GM19395 (cell line): ENCODE data around the gene VEGFA.

Source experiments
- ATAC-seq: cut with Tn5 transposase; IDR thresholded peaks from one replicate; pipeline ENCODE4 v1.9.1; 2021; ENCODE audit warnings: mild to moderate bottlenecking, moderate library complexity; ENCODE audit not compliant: unreplicated experiment

The VEGFA gene

DNA sequence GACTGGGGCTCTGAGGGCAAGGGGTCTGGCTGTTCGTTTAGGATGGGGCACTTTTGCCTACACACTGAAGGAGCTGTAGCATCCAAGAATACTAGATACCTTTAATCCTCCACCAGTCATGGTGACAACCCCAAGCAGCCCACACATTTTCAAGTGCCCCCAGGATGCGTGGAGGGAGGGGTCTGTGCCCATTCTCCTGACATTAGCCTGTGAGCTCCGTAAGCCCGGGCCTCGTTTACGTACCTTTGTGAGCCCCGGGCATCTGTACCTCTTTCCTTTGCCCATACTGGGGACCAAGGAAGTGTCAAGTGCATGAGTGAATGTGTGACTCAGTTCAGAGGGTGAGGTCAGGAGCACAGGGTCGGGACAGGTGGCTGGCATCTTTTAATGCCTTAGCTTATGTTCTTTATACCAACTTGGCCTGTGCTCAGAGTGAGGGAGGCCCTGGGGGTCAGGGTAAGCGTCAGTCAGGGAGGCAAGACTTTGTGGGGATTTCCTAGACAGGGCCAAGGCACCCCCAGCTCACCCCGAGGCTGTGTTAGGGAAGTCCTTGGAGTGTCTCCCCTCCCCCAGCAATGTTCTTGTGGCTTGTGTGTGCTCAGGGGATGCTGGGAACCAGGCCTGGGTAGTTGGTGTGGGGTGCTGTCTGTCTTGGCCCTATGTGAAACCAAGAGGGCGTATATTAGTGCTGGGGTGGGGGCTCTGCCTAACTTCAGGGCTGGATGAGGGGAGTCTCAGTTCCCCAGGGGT is 12.9 kb downstream of the VEGFA start:
- ATAC-seq: no peak

- no peak for ATAC-seq
Observed at GRCh38 chr6:43784049-43784855, 14.2 kb downstream of the VEGFA start.

- ATAC-seq: no peak
Observed at GRCh38 chr6:43785220-43785752, 15.3 kb downstream of the VEGFA start.

GRCh38 chr6:43785904-43786303 is 15.9 kb downstream of the VEGFA start:
- no peak for ATAC-seq

DNA sequence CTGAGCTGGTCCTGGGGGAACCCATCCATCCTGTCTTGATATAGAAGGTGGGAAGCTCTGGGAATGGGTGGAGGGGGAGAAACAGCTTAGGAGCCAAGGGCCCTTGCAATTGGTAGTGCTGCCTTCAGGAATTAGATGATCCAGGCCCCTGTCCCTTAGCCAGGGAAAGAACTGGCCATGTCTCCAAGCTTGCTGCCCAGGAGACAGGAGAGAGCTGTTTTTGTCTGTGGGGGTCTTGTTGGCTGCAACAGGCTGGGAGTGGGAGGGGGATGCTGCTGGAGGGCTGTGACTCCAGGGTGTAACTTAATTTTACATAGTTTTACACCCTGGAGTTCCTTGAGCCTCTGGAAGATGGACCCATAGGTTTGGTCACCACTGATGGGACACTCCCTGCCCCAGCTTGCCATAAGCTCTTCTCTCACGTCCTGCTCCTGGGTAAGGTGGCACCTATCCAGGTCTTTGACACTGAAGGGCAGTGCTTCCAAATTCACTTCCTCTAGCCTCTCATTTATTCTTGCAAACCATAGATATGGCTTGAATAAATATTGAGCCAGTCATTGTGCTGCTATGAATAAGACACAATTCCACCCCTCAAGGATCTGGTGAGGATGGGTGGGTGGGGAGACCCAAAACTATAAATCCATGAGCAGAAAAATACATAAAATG is 16.8 kb downstream of the VEGFA start:
- ATAC-seq: no peak

GRCh38 chr6:43788301-43788700 is 18.3 kb downstream of the VEGFA start:
- no peak for ATAC-seq

- no peak for ATAC-seq
Observed at GRCh38 chr6:43789447-43789846, 19.4 kb downstream of the VEGFA start.

GRCh38 chr6:43790031-43790430 is 20.0 kb downstream of the VEGFA start:
- ATAC-seq: no peak

DNA sequence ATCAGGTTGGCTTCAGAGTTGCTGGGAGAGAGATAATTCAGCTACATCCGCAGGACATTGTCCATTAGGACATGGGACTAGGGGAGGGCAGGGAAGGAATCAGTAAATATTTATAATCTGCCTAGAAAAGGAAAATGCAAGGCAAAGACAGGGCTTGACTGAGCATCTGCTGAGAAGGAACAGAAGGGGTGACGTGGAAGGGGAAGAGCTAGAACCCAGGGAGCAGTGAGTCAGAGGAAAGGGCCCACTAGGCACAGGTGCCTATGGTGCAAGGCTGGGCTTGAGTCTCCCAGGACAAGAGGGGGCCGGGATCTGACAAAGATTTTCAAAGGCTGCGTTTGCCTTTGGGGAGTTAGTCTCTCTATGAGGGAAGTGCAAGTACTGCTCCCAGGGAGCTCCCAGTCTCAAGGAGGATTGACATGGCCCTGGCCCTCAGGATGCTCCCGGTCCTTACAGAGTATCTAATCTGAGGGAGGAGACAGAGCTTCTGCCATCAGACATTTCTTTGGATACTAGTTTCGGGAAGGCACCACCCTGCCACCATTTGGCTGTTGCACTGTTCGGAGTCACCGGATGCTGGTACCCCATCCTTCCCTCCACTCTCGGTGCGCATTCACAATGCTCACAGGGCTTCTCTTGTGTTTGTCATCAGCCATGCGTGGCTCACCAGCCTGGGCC is 21.9 kb downstream of the VEGFA start:
- ATAC-seq: no peak

- ATAC-seq: no peak
Observed at GRCh38 chr6:43793154-43793874, 23.3 kb downstream of the VEGFA start.

- no peak for ATAC-seq
Observed at GRCh38 chr6:43793875-43794242, 23.8 kb downstream of the VEGFA start.

GRCh38 chr6:43795421-43795820 is 25.4 kb downstream of the VEGFA start:
- no peak for ATAC-seq

GRCh38 chr6:43796168-43796567 is 26.2 kb downstream of the VEGFA start:
- ATAC-seq: no peak

DNA sequence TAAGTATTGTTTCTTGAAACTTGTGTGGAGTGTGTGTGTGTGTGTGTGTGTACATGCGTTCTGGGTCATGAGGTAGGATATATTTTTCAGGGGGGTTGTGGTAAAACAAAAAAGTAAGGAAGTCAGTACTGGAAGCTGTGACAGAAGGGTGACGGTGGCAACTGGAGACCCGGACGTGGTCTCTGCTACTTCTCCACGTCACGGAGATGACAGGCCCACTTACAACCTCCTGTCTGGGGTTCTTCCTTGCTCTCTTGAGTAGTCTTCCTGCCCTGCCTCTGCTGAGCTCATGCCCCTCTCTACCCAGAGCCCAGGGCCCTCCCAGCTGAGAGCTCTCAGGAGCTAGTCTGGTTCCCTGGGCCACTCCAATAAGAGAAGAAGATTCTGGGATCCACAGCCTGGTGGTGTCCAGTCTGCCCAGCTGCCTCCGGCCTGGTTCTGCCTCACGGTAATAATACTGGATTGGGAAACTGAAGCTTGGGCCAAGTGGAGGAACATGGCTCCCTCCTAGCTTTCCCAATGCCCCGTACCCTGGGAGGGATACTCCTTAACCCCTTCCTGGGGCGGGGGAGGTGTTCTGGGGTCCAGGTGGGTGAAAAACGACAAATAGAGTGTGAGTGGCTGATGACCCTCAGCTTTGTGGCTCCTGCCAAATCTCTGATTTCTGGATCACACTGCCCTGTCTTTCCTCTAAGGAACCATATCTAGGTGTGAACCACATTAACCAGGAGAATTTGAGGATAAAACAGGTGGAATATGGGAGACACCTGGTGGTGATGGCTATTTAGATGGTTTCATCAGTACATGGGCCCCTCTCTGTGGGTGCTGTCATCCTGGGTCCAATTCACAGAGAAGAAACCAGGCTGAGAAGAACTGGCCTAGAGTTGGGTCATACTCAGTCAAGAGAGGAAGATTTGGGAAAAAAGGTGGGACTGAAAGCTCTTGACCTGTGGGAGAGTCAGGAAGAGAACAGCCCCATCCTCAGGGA is 27.2 kb downstream of the VEGFA start:
- no peak for ATAC-seq

GRCh38 chr6:43797919-43798318 is 27.9 kb downstream of the VEGFA start:
- ATAC-seq: no peak

- no peak for ATAC-seq
Observed at GRCh38 chr6:43798688-43799444, 28.9 kb downstream of the VEGFA start.

DNA sequence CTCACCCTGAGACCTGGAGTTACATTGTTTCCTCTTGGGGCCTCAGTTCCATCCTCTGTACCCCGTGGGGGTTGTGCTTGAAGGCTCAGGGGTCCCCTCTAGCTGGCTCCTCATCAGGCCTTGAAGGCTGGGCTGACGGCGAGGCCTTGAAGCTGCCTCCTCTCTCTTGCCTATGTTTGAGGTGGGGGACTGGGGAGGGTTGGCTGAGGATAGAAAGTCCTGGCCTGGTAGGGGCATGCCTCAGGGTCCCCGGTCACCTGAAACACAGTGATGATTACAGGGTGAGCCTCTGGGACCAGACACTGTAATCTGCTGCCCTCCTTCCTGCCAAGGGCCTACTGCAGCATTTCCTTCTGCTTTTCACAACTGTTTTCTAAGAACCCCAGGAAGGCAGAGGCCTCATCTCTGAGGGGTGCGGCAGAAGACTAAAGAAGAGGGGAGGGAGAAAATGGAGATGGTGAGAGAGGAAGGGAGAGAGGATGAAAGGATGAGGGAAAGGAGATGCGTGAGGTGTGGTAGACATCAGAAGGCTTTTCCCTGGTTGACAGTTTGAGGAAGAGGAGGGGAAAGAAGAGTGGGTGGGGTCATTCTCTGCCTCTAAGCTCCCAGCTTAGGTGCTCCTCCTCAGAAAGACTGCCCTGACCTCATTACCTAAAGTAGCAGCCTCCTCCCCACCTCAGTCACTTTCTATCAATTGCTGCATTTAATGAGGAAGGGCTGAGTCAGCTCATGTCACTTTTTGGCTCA is 29.7 kb downstream of the VEGFA start:
- no peak for ATAC-seq

DNA sequence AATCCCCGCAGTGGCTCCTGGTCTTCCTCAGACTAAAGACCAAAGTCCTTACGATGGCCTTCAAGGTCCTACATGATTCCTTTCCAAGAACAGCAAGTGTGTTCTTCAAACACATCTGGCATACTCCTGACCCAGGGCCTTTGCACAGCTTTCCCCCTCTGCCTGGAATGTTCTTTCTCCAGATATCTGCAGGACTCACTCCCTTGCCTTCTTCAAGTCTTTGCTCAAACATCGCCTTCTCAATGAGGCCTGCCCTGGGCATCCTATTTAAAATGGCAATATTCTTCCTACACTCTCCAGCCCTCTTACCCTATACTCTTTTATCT is 30.2 kb downstream of the VEGFA start:
- no peak for ATAC-seq
